ENCODE results near the gene PPP6R3.

PPP6R3 gene

GRCh38 chr11:68654978-68655377, 194.4 kb downstream of the PPP6R3 start:
- Histone ChIP-seq H2AFZ (ENCODE audit: low read length) (no peak overlapping the region), H3K79me2 (ENCODE audit: insufficient read depth, low read length) (no peaks in the 10 kb centered on the region), H3K4me3 (ENCODE audit: low read depth, low read length, poor library complexity, severe bottlenecking) (no peak overlapping the region), H3K4me2 (ENCODE audit: low read length) (no peak overlapping the region), H3K9me3 (ENCODE audit: low read length) (no peaks in the 10 kb centered on the region), H3F3A (ENCODE audit: insufficient read depth, low read length) (no peaks in the 10 kb centered on the region), H3K36me3 (ENCODE audit: insufficient read depth, low read length) (no peaks in the 10 kb centered on the region), H3K9me2 (ENCODE audit: low read depth, low read length) (no peaks in the 10 kb centered on the region), H3K27ac (ENCODE audit: low read depth, low read length, poor library complexity, severe bottlenecking) (no peak overlapping the region), H3K4me1 (ENCODE audit: insufficient read depth, low read length, severe bottlenecking) (no peaks in the 10 kb centered on the region), H4K20me1 (ENCODE audit: insufficient read depth, low read length) (no peaks in the 10 kb centered on the region), H3K9ac (ENCODE audit: low read length) (no peak overlapping the region), H3K27me3 (ENCODE audit: insufficient read depth, low read length) (peaks cover 17% of the 10 kb centered on the region; the same call in 1 of the 2 replicates)
- TF ChIP-seq CTCF (IDR thresholded peaks at IDR 0.05; ENCODE audit: low read length) (no peak), EZH2 (IDR thresholded peaks at IDR 0.05; ENCODE audit: borderline replicate concordance, low read length) (no peak)

- H4K20me1 ChIP-seq (ENCODE audit: insufficient read depth, low read length) = no peaks in the 10 kb centered on the region
- no peaks in the 10 kb centered on the region for H3K9me2 ChIP-seq (ENCODE audit: low read depth, low read length)
- no peak overlapping the region for H3K4me3 ChIP-seq (ENCODE audit: low read depth, low read length, poor library complexity, severe bottlenecking)
- no peaks in the 10 kb centered on the region for H3F3A ChIP-seq (ENCODE audit: insufficient read depth, low read length)
- H3K36me3 ChIP-seq (ENCODE audit: insufficient read depth, low read length) = no peaks in the 10 kb centered on the region
- H2AFZ ChIP-seq (ENCODE audit: low read length) = no peak overlapping the region
- no peak overlapping the region for H3K4me2 ChIP-seq (ENCODE audit: low read length)
- peaks cover 14% of the 10 kb centered on the region; the same call in 1 of the 2 replicates for H3K27me3 ChIP-seq (ENCODE audit: insufficient read depth, low read length)
- H3K27ac ChIP-seq (ENCODE audit: low read depth, low read length, poor library complexity, severe bottlenecking) = no peak overlapping the region
- H3K4me1 ChIP-seq (ENCODE audit: insufficient read depth, low read length, severe bottlenecking) = no peaks in the 10 kb centered on the region
- TF ChIP-seq CTCF (IDR thresholded peaks at IDR 0.05; ENCODE audit: low read length) (no peak), EZH2 (IDR thresholded peaks at IDR 0.05; ENCODE audit: borderline replicate concordance, low read length) (no peak)
- H3K79me2 ChIP-seq (ENCODE audit: insufficient read depth, low read length) = no peaks in the 10 kb centered on the region
- no peaks in the 10 kb centered on the region for H3K9me3 ChIP-seq (ENCODE audit: low read length)
- no peak overlapping the region for H3K9ac ChIP-seq (ENCODE audit: low read length)
Measured at GRCh38 chr11:68655406-68655805, 194.9 kb downstream of the PPP6R3 start.

- Histone ChIP-seq H3K36me3 (ENCODE audit: insufficient read depth, low read length) (no peaks in the 10 kb centered on the region), H4K20me1 (ENCODE audit: insufficient read depth, low read length) (no peaks in the 10 kb centered on the region), H3K9me3 (ENCODE audit: low read length) (no peaks in the 10 kb centered on the region), H3K9ac (ENCODE audit: low read length) (no peak overlapping the region), H3K4me2 (ENCODE audit: low read length) (no peak overlapping the region), H2AFZ (ENCODE audit: low read length) (no peak overlapping the region), H3K4me1 (ENCODE audit: insufficient read depth, low read length, severe bottlenecking) (no peaks in the 10 kb centered on the region), H3K79me2 (ENCODE audit: insufficient read depth, low read length) (no peaks in the 10 kb centered on the region), H3F3A (ENCODE audit: insufficient read depth, low read length) (no peaks in the 10 kb centered on the region), H3K27me3 (ENCODE audit: insufficient read depth, low read length) (peaks cover 14% of the 10 kb centered on the region; the same call in 1 of the 2 replicates), H3K27ac (ENCODE audit: low read depth, low read length, poor library complexity, severe bottlenecking) (no peak overlapping the region), H3K9me2 (ENCODE audit: low read depth, low read length) (no peaks in the 10 kb centered on the region), H3K4me3 (ENCODE audit: low read depth, low read length, poor library complexity, severe bottlenecking) (no peak overlapping the region)
- TF ChIP-seq EZH2 (IDR thresholded peaks at IDR 0.05; ENCODE audit: borderline replicate concordance, low read length) (no peak), CTCF (IDR thresholded peaks at IDR 0.05; ENCODE audit: low read length) (no peak)
Measured at GRCh38 chr11:68655806-68656205, 195.3 kb downstream of the PPP6R3 start.

Data from OCI-LY1 (cell line).